K562 (cell line): ENCODE data around the gene PRR30. TPM values are rescaled to one million over a fixed set of nuclear protein-coding genes. Genes with fewer than 3 reads are reported as not detected.

ENCODE experiments used
- BDP1 ChIP-seq: IDR thresholded peaks from 3 replicates; pipeline ENCODE4 v1.6.1; 2011; ENCODE audit not compliant: insufficient read length, insufficient read depth
- ETV1 ChIP-seq: fragments of 450-650 bp; conservative IDR thresholded peaks from 2 replicates; pipeline ENCODE4 v1.6.1; 2016; ENCODE audit warnings: missing genetic modification characterization, control low read depth, low read depth, missing compliant biosample characterization
- HNRNPH1 ChIP-seq: fragments of 200-400 bp; formaldehyde crosslinking; optimal IDR thresholded peaks from 2 replicates; pipeline ENCODE3; 2017; ENCODE audit warnings: low read depth, mild to moderate bottlenecking, low read length, moderate library complexity
- KAT7 ChIP-seq: sonication (generic); formaldehyde crosslinking; IDR thresholded peaks from 2 replicates; pipeline ENCODE4 v1.8.0; 2022; ENCODE audit warnings: missing genetic modification reagents, mild to moderate bottlenecking, borderline replicate concordance
- MCM7 ChIP-seq, 2 experiments: fragments of 450-650 bp; IDR thresholded peaks; 2 replicates each; pipeline ENCODE4 v1.6.1; 2016 to 2018
- NCOA2 ChIP-seq, 2 experiments: fragments of 450-650 bp; IDR thresholded peaks; 2 replicates each; pipeline ENCODE4 v1.6.1; 2018; ENCODE audit warnings: mild to moderate bottlenecking in 2 of 2, moderate library complexity in 1 of 2; ENCODE audit not compliant: partially characterized antibody in 2 of 2
- NONO ChIP-seq, 2 experiments: fragments of 200-400 bp in 1 of 2; fragments of 450-650 bp in 1 of 2; formaldehyde crosslinking in 1 of 2; IDR thresholded peaks; 2 replicates each; pipeline ENCODE4 v1.6.1; 2017; ENCODE audit warnings: low read depth in 2 of 2, mild to moderate bottlenecking in 2 of 2, moderate library complexity in 2 of 2, low read length in 1 of 2
- NR4A1 ChIP-seq, 2 experiments: fragments of 250-450 bp in 1 of 2; fragments of 450-650 bp in 1 of 2; sonication (Bioruptor Pico) in 1 of 2; IDR thresholded peaks; 2 replicates each; pipeline versions ENCODE4 v1.4.0 to v1.6.1; 2016 to 2020; ENCODE audit warnings: mild to moderate bottlenecking in 2 of 2, missing compliant biosample characterization in 1 of 2, missing genetic modification characterization in 1 of 2, moderate library complexity in 1 of 2
- XRCC4 ChIP-seq: IDR thresholded peaks from one replicate; pipeline ENCODE4 v1.6.1; 2011; ENCODE audit not compliant: insufficient read depth, insufficient read length; ENCODE audit errors: extremely low read depth
- ZEB2 ChIP-seq: fragments of 450-650 bp; IDR thresholded peaks from 2 replicates; pipeline ENCODE4 v1.6.1; 2016
- ZFPM2 ChIP-seq: fragments of 250-450 bp; sonication (Bioruptor Pico); IDR thresholded peaks from 2 replicates; pipeline ENCODE4 v1.5.1; 2022; ENCODE audit warnings: mild to moderate bottlenecking
- ZNF583 ChIP-seq: fragments of 250-450 bp; sonication (Bioruptor Pico); IDR thresholded peaks from 2 replicates; pipeline ENCODE4 v1.4.0; 2020
- ZNF586 ChIP-seq: fragments of 450-650 bp; formaldehyde crosslinking; conservative IDR thresholded peaks from 2 replicates; pipeline ENCODE4 v1.4.0; 2020; ENCODE audit warnings: mild to moderate bottlenecking, moderate library complexity
- ZNF717 ChIP-seq: fragments of 250-450 bp; sonication (Bioruptor Pico); IDR thresholded peaks from 2 replicates; pipeline ENCODE4 v1.5.0; 2021
- ZNF764 ChIP-seq: fragments of 250-450 bp; sonication (Bioruptor Pico); IDR thresholded peaks from 2 replicates; pipeline ENCODE4 v1.4.0; 2020; ENCODE audit warnings: low read depth, mild to moderate bottlenecking, moderate library complexity
- polyA plus RNA-seq, 8 experiments: library from polyadenylated mRNA; depleted of rRNA in 4 of 8; stranded (reverse) in 5 of 8; unstranded in 3 of 8; fragments of >200 nt; fragmentation: Nextera tagmentation in 2 of 8; fragmentation: Illumina TruSeq in 1 of 8; extraction: Ambion mirVana in 2 of 8; extraction: Trizol in 1 of 8; gene quantifications; 2 replicates each; pipeline versions ENCODE4 v1.2.1 to v1.2.3, GENCODE V29; 2011 to 2014; ENCODE audit warnings: inconsistent platforms in 1 of 8, missing spikeins in 1 of 8
- total RNA-seq, 7 experiments: library from RNA; depleted of rRNA in 6 of 7; stranded (reverse); fragments of >200 nt in 6 of 7; fragmentation: Illumina TruSeq in 2 of 7; extraction: Trizol in 2 of 7; gene quantifications; 2 replicates each; pipeline versions ENCODE4 v1.2.1 to v1.2.3, GENCODE V29; 2011 to 2021; ENCODE audit warnings: low replicate concordance in 1 of 7
- TF ChIP-seq, protein P1 (sequence below): sonication (generic); formaldehyde crosslinking; IDR thresholded peaks from 2 replicates; pipeline ENCODE4 v1.8.0; 2022; ENCODE audit warnings: mild to moderate bottlenecking, missing genetic modification reagents
- TF ChIP-seq, protein P2 (sequence below): fragments of 450-650 bp; formaldehyde crosslinking; IDR thresholded peaks from 2 replicates; pipeline ENCODE4 v1.4.0; 2022; ENCODE audit warnings: mild to moderate bottlenecking, moderate library complexity
- TF ChIP-seq, protein P3 (sequence below): sonication (generic); formaldehyde crosslinking; IDR thresholded peaks from 2 replicates; pipeline ENCODE4 v1.8.0; 2022; ENCODE audit warnings: mild to moderate bottlenecking, missing genetic modification reagents
- TF ChIP-seq, protein P4 (sequence below): fragments of 450-650 bp; IDR thresholded peaks from 2 replicates; pipeline ENCODE4 v1.7.0; 2016; ENCODE audit warnings: borderline replicate concordance
- TF ChIP-seq, protein P5 (sequence below), 2 experiments: IDR thresholded peaks in 1 of 2; conservative IDR thresholded peaks in 1 of 2; 2 replicates each; pipeline ENCODE4 v1.6.1; 2016; ENCODE audit warnings: low read depth in 2 of 2, mild to moderate bottlenecking in 1 of 2, missing compliant biosample characterization in 1 of 2, missing genetic modification characterization in 1 of 2, moderate library complexity in 1 of 2

PRR30 gene
- total and polyA plus RNA-seq, 9 of the 15 experiments (the other 6 are each of a cell fraction or from before 2014, with no cell fraction given) = not detected

DNA sequence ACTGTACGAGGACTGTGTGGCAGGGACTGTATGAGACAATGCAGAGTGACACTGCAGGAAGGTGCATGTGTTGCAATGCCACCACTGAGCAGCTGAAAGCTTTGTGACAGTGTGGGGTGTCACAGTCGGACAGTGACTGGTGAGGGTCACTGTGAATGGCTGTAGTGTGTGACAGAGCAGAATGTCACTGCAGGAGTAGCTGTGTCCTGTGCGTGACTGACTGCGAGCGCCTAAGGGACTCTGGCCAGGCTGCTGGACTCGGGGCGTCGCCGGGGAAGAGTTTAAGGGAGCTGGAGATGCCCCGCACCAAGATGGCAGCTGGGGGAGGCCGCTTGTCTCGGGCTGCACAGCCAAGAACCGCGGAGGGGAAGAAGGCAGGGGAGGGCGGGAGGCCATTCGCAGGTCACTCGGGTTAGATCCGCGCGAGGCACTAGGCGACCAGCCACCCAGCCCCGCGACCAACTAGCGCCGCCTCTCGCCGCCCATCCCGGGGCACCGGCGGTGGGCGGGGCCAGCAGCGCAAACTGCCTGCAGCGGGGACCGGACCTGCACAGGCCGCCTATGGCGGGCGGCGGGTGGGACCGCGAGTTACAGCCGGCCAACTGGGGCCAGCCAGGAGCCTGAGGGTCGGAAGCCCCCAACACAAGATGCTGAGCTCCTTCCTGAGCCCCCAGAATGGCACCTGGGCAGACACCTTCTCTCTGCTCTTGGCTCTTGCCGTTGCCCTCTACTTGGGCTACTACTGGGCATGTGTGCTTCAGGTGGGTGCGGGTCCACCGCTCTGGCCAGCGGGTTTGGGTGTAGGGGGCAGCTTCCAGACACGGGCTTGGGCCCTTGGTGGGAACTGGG, 15.7 kb downstream of the PRR30 start, which contains the start of gene ABHD1 (continued):
- TF ChIP-seq NCOA2 (IDR thresholded peaks at IDR 0.05; ENCODE audit: partially characterized antibody in 2 of 2) (no peak), ETV1 (no peak), ZNF764 (no peak), ZNF717 (no peak), ZNF586 (CRISPR knock-in tag) (no peak), XRCC4 (no peak), NONO (IDR thresholded peaks at IDR 0.05; ENCODE audit: low read depth in 2 of 2, low read length in 1 of 2) (0 out of 4 replicates have a peak, but pooled peaks of 1 of the 2 experiments have one; percentile 18), BDP1 (no peak), ZEB2 (no peak), NR4A1 (CRISPR knock-in tag; IDR thresholded peaks at IDR 0.05) (no peak), NR4A1 (tag; IDR thresholded peaks at IDR 0.05) (no peak), KAT7 (no peak), MCM7 (IDR thresholded peaks at IDR 0.05) (no peak), ZNF583 (CRISPR knock-in tag) (no peak), HNRNPH1 (no peak), ZFPM2 (CRISPR knock-in tag) (no peak)
- TF ChIP-seq, protein P1, sequence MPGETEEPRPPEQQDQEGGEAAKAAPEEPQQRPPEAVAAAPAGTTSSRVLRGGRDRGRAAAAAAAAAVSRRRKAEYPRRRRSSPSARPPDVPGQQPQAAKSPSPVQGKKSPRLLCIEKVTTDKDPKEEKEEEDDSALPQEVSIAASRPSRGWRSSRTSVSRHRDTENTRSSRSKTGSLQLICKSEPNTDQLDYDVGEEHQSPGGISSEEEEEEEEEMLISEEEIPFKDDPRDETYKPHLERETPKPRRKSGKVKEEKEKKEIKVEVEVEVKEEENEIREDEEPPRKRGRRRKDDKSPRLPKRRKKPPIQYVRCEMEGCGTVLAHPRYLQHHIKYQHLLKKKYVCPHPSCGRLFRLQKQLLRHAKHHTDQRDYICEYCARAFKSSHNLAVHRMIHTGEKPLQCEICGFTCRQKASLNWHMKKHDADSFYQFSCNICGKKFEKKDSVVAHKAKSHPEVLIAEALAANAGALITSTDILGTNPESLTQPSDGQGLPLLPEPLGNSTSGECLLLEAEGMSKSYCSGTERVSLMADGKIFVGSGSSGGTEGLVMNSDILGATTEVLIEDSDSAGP = no peak
- TF ChIP-seq, protein P2, sequence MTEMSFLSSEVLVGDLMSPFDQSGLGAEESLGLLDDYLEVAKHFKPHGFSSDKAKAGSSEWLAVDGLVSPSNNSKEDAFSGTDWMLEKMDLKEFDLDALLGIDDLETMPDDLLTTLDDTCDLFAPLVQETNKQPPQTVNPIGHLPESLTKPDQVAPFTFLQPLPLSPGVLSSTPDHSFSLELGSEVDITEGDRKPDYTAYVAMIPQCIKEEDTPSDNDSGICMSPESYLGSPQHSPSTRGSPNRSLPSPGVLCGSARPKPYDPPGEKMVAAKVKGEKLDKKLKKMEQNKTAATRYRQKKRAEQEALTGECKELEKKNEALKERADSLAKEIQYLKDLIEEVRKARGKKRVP (CRISPR knock-in tag) = no peak
- TF ChIP-seq, protein P3, sequence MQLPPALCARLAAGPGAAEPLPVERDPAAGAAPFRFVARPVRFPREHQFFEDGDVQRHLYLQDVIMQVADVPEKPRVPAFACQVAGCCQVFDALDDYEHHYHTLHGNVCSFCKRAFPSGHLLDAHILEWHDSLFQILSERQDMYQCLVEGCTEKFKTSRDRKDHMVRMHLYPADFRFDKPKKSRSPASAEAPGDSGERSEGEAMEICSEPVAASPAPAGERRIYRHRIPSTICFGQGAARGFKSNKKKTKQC (CRISPR knock-in tag) = no peak
- TF ChIP-seq, protein P4, sequence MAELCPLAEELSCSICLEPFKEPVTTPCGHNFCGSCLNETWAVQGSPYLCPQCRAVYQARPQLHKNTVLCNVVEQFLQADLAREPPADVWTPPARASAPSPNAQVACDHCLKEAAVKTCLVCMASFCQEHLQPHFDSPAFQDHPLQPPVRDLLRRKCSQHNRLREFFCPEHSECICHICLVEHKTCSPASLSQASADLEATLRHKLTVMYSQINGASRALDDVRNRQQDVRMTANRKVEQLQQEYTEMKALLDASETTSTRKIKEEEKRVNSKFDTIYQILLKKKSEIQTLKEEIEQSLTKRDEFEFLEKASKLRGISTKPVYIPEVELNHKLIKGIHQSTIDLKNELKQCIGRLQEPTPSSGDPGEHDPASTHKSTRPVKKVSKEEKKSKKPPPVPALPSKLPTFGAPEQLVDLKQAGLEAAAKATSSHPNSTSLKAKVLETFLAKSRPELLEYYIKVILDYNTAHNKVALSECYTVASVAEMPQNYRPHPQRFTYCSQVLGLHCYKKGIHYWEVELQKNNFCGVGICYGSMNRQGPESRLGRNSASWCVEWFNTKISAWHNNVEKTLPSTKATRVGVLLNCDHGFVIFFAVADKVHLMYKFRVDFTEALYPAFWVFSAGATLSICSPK = no peak
- TF ChIP-seq, protein P5, sequence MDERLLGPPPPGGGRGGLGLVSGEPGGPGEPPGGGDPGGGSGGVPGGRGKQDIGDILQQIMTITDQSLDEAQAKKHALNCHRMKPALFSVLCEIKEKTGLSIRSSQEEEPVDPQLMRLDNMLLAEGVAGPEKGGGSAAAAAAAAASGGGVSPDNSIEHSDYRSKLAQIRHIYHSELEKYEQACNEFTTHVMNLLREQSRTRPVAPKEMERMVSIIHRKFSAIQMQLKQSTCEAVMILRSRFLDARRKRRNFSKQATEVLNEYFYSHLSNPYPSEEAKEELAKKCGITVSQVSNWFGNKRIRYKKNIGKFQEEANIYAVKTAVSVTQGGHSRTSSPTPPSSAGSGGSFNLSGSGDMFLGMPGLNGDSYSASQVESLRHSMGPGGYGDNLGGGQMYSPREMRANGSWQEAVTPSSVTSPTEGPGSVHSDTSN (CRISPR knock-in tag; IDR thresholded peaks at IDR 0.05; ENCODE audit: low read depth) = no peak
- TF ChIP-seq, protein P5 (tag; conservative IDR thresholded peaks at IDR 0.05; ENCODE audit: low read depth) = no peak
